Tibial nerve (tissue), 4 donors: ENCODE measurements around the gene RNASE8.

Source experiments
- EP300 ChIP-seq, 2 donors: sonication (generic); formaldehyde crosslinking; IDR thresholded peaks; one replicate each; pipeline ENCODE4 v1.6.1; 2017; ENCODE audit warnings: antibody characterized with exemption in 2 of 2, mild to moderate bottlenecking in 1 of 2
- POLR2A ChIP-seq, 2 donors: fragments of 450-650 bp; IDR thresholded peaks; one replicate each; pipeline ENCODE4 v1.6.1; 2017; ENCODE audit warnings: antibody characterized with exemption in 2 of 2, mild to moderate bottlenecking in 2 of 2, moderate library complexity in 2 of 2
- TF ChIP-seq, protein P1 (sequence below), 5 experiments: fragments of 200-600 bp in 3 of 5; fragments of 450-650 bp in 2 of 5; sonication (generic) in 3 of 5; IDR thresholded peaks; one replicate each; pipeline ENCODE4 v1.5.1; 2016 to 2019; ENCODE audit warnings: antibody characterized with exemption in 5 of 5, mild to moderate bottlenecking in 3 of 5, moderate library complexity in 2 of 5

DNA sequence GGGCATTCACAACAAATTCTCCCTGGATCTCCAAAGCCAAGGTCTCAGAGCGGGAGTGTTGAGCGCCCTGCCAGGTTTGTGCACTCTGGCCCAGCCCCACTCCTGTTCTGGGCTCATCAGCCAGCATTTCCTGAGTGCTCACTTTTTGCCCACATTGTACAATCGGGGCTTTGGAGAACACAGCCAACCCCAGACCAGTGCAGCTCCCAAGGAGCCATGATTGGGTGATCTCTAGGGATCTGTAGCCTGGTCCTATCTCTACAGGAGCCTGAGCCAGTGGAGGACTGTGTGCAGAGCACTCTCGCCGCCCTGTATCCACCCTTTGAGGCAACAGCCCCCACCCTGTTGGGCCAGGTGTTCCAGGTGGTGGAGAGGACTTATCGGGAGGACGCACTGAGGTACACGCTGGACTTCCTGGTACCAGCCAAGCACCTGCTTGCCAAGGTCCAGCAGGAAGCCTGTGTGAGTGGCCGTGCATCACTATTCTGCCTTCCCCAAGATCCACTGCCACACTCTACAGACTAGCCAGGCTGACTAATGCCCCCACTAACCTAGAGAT lies 15.2 kb downstream of the RNASE8 start:
- TF ChIP-seq POLR2A (IDR thresholded peaks at IDR 0.05) (no peak), EP300 (IDR thresholded peaks at IDR 0.05) (no peak)
- TF ChIP-seq, protein P1, sequence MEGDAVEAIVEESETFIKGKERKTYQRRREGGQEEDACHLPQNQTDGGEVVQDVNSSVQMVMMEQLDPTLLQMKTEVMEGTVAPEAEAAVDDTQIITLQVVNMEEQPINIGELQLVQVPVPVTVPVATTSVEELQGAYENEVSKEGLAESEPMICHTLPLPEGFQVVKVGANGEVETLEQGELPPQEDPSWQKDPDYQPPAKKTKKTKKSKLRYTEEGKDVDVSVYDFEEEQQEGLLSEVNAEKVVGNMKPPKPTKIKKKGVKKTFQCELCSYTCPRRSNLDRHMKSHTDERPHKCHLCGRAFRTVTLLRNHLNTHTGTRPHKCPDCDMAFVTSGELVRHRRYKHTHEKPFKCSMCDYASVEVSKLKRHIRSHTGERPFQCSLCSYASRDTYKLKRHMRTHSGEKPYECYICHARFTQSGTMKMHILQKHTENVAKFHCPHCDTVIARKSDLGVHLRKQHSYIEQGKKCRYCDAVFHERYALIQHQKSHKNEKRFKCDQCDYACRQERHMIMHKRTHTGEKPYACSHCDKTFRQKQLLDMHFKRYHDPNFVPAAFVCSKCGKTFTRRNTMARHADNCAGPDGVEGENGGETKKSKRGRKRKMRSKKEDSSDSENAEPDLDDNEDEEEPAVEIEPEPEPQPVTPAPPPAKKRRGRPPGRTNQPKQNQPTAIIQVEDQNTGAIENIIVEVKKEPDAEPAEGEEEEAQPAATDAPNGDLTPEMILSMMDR (IDR thresholded peaks at IDR 0.05): no peak
